Immature natural killer cell (primary cell): Measurements from ENCODE around the gene ABHD8. TPM values are rescaled to one million over a fixed set of nuclear protein-coding genes. Genes with fewer than 3 reads are reported as not detected.

Source experiments
- DNase-seq, 3 donors: peaks; one replicate each; pipeline ENCODE4 v3.0.0; 2022; ENCODE audit warnings: mixed read lengths in 1 of 3
- H3K27ac Mint-ChIP-seq, 6 donors: one replicate each; pipeline ENCODE4 v1.8.0; 2020; ENCODE audit warnings: mixed read lengths in 6 of 6, mild to moderate bottlenecking in 5 of 6, inconsistent platforms in 4 of 6, moderate library complexity in 3 of 6
- H3K27me3 Mint-ChIP-seq, 3 donors: one replicate each; pipeline ENCODE4 v1.8.0; 2020 to 2021; ENCODE audit warnings: low read depth in 3 of 3, mild to moderate bottlenecking in 3 of 3, mixed read lengths in 3 of 3, moderate library complexity in 3 of 3, inconsistent platforms in 1 of 3
- H3K36me3 Mint-ChIP-seq, 3 donors: one replicate each; pipeline ENCODE4 v1.8.0; 2020; ENCODE audit warnings: mixed read lengths in 3 of 3, inconsistent platforms in 2 of 3, mild to moderate bottlenecking in 2 of 3
- H3K4me1 Mint-ChIP-seq, 2 donors: one replicate each; pipeline ENCODE4 v1.8.0; 2020; ENCODE audit warnings: inconsistent platforms in 2 of 2, mild to moderate bottlenecking in 2 of 2, mixed read lengths in 2 of 2, moderate library complexity in 1 of 2
- H3K4me3 Mint-ChIP-seq, 5 donors: one replicate each; pipeline ENCODE4 v1.8.0; 2020; ENCODE audit warnings: mild to moderate bottlenecking in 5 of 5, mixed read lengths in 5 of 5, inconsistent platforms in 3 of 5, moderate library complexity in 3 of 5
- H3K9me3 Mint-ChIP-seq, 6 donors: one replicate each; pipeline ENCODE4 v1.8.0; 2020; ENCODE audit warnings: mild to moderate bottlenecking in 6 of 6, mixed read lengths in 6 of 6, inconsistent platforms in 4 of 6, moderate library complexity in 3 of 6
- polyA plus RNA-seq, 3 donors: library from polyadenylated mRNA; unstranded; fragments of 300-500 nt; fragmentation: Illumina TruSeq; gene quantifications; one replicate each; pipeline ENCODE4 v1.2.3, GENCODE V29; 2021

The ABHD8 gene
- polyA plus RNA-seq: 10 to 100 TPM in 1 of 3 donors, 1 to 10 TPM in 2; 7.5 to 10.3 (median 8.3) TPM

- Mint-ChIP-seq H3K27me3 (peaks cover 0 to 6% (median 5%) of the 10 kb centered on the region in 3 donors), H3K4me1 (peaks cover 42 to 45% of the 10 kb centered on the region in 2 donors), H3K4me3 (peak within 1 kb of the TSS; percentile 75 to 83 (median 78)), H3K27ac (peak within 1 kb of the TSS; percentile 41 to 81 (median 72)), H3K9me3 (no peaks in the 10 kb centered on the region), H3K36me3 (peaks cover 0 to under 1% (median 0%) of the 10 kb centered on the region in 3 donors)
- peak; percentile 93 to 94 (median 93) for DNase-seq
Measured at GRCh38 chr19:17303167-17303939, at the start of gene ABHD8. Gene ABHD8 (minus strand): TSS chr19:17303425. CDS start chr19:17301616, 1,809 bp downstream.

GRCh38 chr19:17352608-17353280 lies 49.5 kb upstream of the ABHD8 start:
- Mint-ChIP-seq H3K4me3 (no peak overlapping the region), H3K27ac (no peak overlapping the region), H3K4me1 (no peaks in the 10 kb centered on the region), H3K36me3 (no peaks in the 10 kb centered on the region), H3K27me3 (peaks cover 6 to 8% (median 6%) of the 10 kb centered on the region in 3 donors), H3K9me3 (no peaks in the 10 kb centered on the region)
- DNase-seq: no peak

GRCh38 chr19:17351815-17352435 lies 48.7 kb upstream of the ABHD8 start:
- H3K36me3 Mint-ChIP-seq: no peaks in the 10 kb centered on the region
- H3K27ac Mint-ChIP-seq: no peak overlapping the region

GRCh38 chr19:17348700-17349099 lies 45.5 kb upstream of the ABHD8 start:
- no peak overlapping the region for H3K4me3 Mint-ChIP-seq

More at GRCh38 chr19:17351815-17352435, 48.7 kb upstream of the ABHD8 start:
- Mint-ChIP-seq H3K9me3 (no peaks in the 10 kb centered on the region), H3K27me3 (peaks cover 6 to 13% (median 8%) of the 10 kb centered on the region in 3 donors), H3K4me1 (no peaks in the 10 kb centered on the region), H3K4me3 (no peak overlapping the region)
- no peak for DNase-seq

GRCh38 chr19:17347877-17348276 lies 44.7 kb upstream of the ABHD8 start:
- H3K36me3 Mint-ChIP-seq: no peaks in the 10 kb centered on the region
- H3K27me3 Mint-ChIP-seq: peaks cover 6 to 13% (median 10%) of the 10 kb centered on the region in 3 donors
- H3K27ac Mint-ChIP-seq: no peak overlapping the region
- DNase-seq: no peak
- no peak overlapping the region for H3K4me3 Mint-ChIP-seq
- H3K4me1 Mint-ChIP-seq: peaks cover 4 to 7% of the 10 kb centered on the region in 2 donors
- no peaks in the 10 kb centered on the region for H3K9me3 Mint-ChIP-seq

More at GRCh38 chr19:17348700-17349099, 45.5 kb upstream of the ABHD8 start:
- H3K9me3 Mint-ChIP-seq: no peaks in the 10 kb centered on the region
- DNase-seq: no peak
- no peaks in the 10 kb centered on the region for H3K36me3 Mint-ChIP-seq
- peaks cover 6 to 13% (median 10%) of the 10 kb centered on the region in 3 donors for H3K27me3 Mint-ChIP-seq
- H3K27ac Mint-ChIP-seq: no peak overlapping the region
- H3K4me1 Mint-ChIP-seq: peaks cover 4 to 7% of the 10 kb centered on the region in 2 donors

GRCh38 chr19:17347361-17347760 lies 44.1 kb upstream of the ABHD8 start:
- Mint-ChIP-seq H3K4me3 (no peak overlapping the region), H3K4me1 (peaks cover 4 to 7% of the 10 kb centered on the region in 2 donors)

GRCh38 chr19:17346109-17346671 lies 43.0 kb upstream of the ABHD8 start:
- H3K27ac Mint-ChIP-seq: no peak overlapping the region
- peaks cover 3 to 13% (median 4%) of the 10 kb centered on the region in 3 donors for H3K27me3 Mint-ChIP-seq

More at GRCh38 chr19:17347361-17347760, 44.1 kb upstream of the ABHD8 start:
- no peak for DNase-seq
- Mint-ChIP-seq H3K36me3 (no peaks in the 10 kb centered on the region), H3K27ac (no peak overlapping the region), H3K9me3 (no peaks in the 10 kb centered on the region), H3K27me3 (peaks cover 3 to 13% (median 10%) of the 10 kb centered on the region in 3 donors)

GRCh38 chr19:17341845-17342244 lies 38.6 kb upstream of the ABHD8 start:
- no peak overlapping the region for H3K27ac Mint-ChIP-seq
- H3K4me3 Mint-ChIP-seq: no peak overlapping the region
- H3K27me3 Mint-ChIP-seq: peaks cover 0 to 6% (median 2%) of the 10 kb centered on the region in 3 donors
- no peaks in the 10 kb centered on the region for H3K36me3 Mint-ChIP-seq
- no peaks in the 10 kb centered on the region for H3K9me3 Mint-ChIP-seq
- DNase-seq: no peak
- peaks cover 15 to 16% of the 10 kb centered on the region in 2 donors for H3K4me1 Mint-ChIP-seq

More at GRCh38 chr19:17346109-17346671, 43.0 kb upstream of the ABHD8 start:
- Mint-ChIP-seq H3K9me3 (no peaks in the 10 kb centered on the region), H3K4me3 (no peak overlapping the region), H3K4me1 (peaks cover 4 to 7% of the 10 kb centered on the region in 2 donors), H3K36me3 (no peaks in the 10 kb centered on the region)
- peak; percentile 63 to 70 (median 68) for DNase-seq

- peaks cover 18 to 20% of the 10 kb centered on the region in 2 donors for H3K4me1 Mint-ChIP-seq
- no peak overlapping the region for H3K4me3 Mint-ChIP-seq
- no peak for DNase-seq
Measured at GRCh38 chr19:17341386-17341785, 38.2 kb upstream of the ABHD8 start.

GRCh38 chr19:17340871-17341357 lies 37.7 kb upstream of the ABHD8 start:
- H3K4me3 Mint-ChIP-seq: no peak overlapping the region
- peaks cover 0 to 5% (median 2%) of the 10 kb centered on the region in 3 donors for H3K27me3 Mint-ChIP-seq

More at GRCh38 chr19:17341386-17341785, 38.2 kb upstream of the ABHD8 start:
- Mint-ChIP-seq H3K27ac (no peak overlapping the region), H3K36me3 (no peaks in the 10 kb centered on the region), H3K9me3 (no peaks in the 10 kb centered on the region), H3K27me3 (peaks cover 0 to 6% (median 2%) of the 10 kb centered on the region in 3 donors)

GRCh38 chr19:17340302-17340870 lies 37.2 kb upstream of the ABHD8 start:
- DNase-seq: no peak
- no peaks in the 10 kb centered on the region for H3K36me3 Mint-ChIP-seq
- no peak overlapping the region for H3K27ac Mint-ChIP-seq
- H3K4me1 Mint-ChIP-seq: peaks cover 16 to 18% of the 10 kb centered on the region in 2 donors
- peaks cover 0 to 5% (median 2%) of the 10 kb centered on the region in 3 donors for H3K27me3 Mint-ChIP-seq
- no peaks in the 10 kb centered on the region for H3K9me3 Mint-ChIP-seq
- no peak overlapping the region for H3K4me3 Mint-ChIP-seq

More at GRCh38 chr19:17340871-17341357, 37.7 kb upstream of the ABHD8 start:
- Mint-ChIP-seq H3K36me3 (no peaks in the 10 kb centered on the region), H3K27ac (no peak overlapping the region), H3K9me3 (no peaks in the 10 kb centered on the region), H3K4me1 (peaks cover 14 to 18% of the 10 kb centered on the region in 2 donors)
- no peak for DNase-seq

GRCh38 chr19:17339088-17339741 lies 36.0 kb upstream of the ABHD8 start:
- Mint-ChIP-seq H3K9me3 (no peaks in the 10 kb centered on the region), H3K27me3 (peaks cover 0 to 7% (median 7%) of the 10 kb centered on the region in 3 donors), H3K4me1 (peaks cover 25% of the 10 kb centered on the region in 2 donors), H3K27ac (peak overlapping the region in 1 of 6 donors; percentile 79), H3K36me3 (no peaks in the 10 kb centered on the region), H3K4me3 (peak overlapping the region; percentile 48 to 97 (median 52))
- no peak for DNase-seq
